Neuronal stem cell (in vitro differentiated cells): Measurements from ENCODE around the gene ARHGEF37.

Experiments
- DNase-seq: peaks from one replicate; pipeline ENCODE4 v3.0.0-alpha.2; 2013; ENCODE audit warnings: low spot score
- H2AFZ ChIP-seq: one replicate; pipeline ENCODE4 v1.6.1; 2013; ENCODE audit warnings: mild to moderate bottlenecking, low read length, inconsistent platforms
- H2AK5ac ChIP-seq: 2 replicates; pipeline ENCODE4 v1.6.1; 2013; ENCODE audit warnings: low read depth, mild to moderate bottlenecking, inconsistent platforms, low read length, moderate library complexity, mixed read lengths
- H2BK120ac ChIP-seq: 2 replicates; pipeline ENCODE4 v1.6.1; 2013; ENCODE audit warnings: low read depth, mild to moderate bottlenecking, inconsistent platforms, low read length, moderate library complexity, mixed read lengths
- H2BK12ac ChIP-seq: one replicate; pipeline ENCODE4 v1.6.1; 2013; ENCODE audit warnings: low read length, inconsistent platforms
- H2BK15ac ChIP-seq: 2 replicates; pipeline ENCODE4 v1.6.1; 2013; ENCODE audit warnings: mild to moderate bottlenecking, low read length, inconsistent platforms, mixed read lengths
- H2BK5ac ChIP-seq: one replicate; pipeline ENCODE4 v1.6.1; 2013; ENCODE audit warnings: inconsistent platforms, mild to moderate bottlenecking, low read length, moderate library complexity
- H3K14ac ChIP-seq: one replicate; pipeline ENCODE4 v1.6.1; 2013; ENCODE audit warnings: low read length, inconsistent platforms
- H3K18ac ChIP-seq: 2 replicates; pipeline ENCODE4 v1.6.1; 2013; ENCODE audit warnings: low read length, inconsistent platforms
- H3K23ac ChIP-seq: 2 replicates; pipeline ENCODE4 v1.6.1; 2013; ENCODE audit warnings: low read depth, mild to moderate bottlenecking, mixed read lengths, low read length, inconsistent platforms; ENCODE audit not compliant: poor library complexity
- H3K27ac ChIP-seq: replicated peaks from 3 replicates; pipeline ENCODE4 v1.5.1; 2013; ENCODE audit warnings: low read length, inconsistent platforms
- H3K27me3 ChIP-seq, 3 experiments: 2 replicates each; pipeline ENCODE4 v1.6.1; 2013; ENCODE audit warnings: low read length in 3 of 3, mild to moderate bottlenecking in 2 of 3, inconsistent platforms in 1 of 3, low read depth in 1 of 3, mixed read lengths in 1 of 3, moderate library complexity in 1 of 3; ENCODE audit not compliant: control insufficient read depth in 3 of 3, insufficient read depth in 3 of 3
- H3K36me3 ChIP-seq, 2 donors: replicated peaks in 1 of 2; 2 replicates each; pipeline ENCODE4 v1.6.1; 2013; ENCODE audit warnings: low read length in 2 of 2; ENCODE audit not compliant: control insufficient read depth in 2 of 2, insufficient read depth in 2 of 2
- H3K4ac ChIP-seq: 2 replicates; pipeline ENCODE4 v1.6.1; 2013; ENCODE audit warnings: inconsistent platforms, mild to moderate bottlenecking, low read length, moderate library complexity
- H3K4me1 ChIP-seq, 2 donors: 1 replicate in 1 of 2; 2 replicates in 1 of 2; pipeline ENCODE4 v1.6.1; 2013; ENCODE audit warnings: low read length in 2 of 2, low read depth in 1 of 2; ENCODE audit not compliant: control insufficient read depth in 2 of 2, insufficient read depth in 1 of 2
- H3K4me2 ChIP-seq: one replicate; pipeline ENCODE4 v1.6.1; 2013; ENCODE audit warnings: mild to moderate bottlenecking, low read length, inconsistent platforms; ENCODE audit not compliant: insufficient read depth, poor library complexity, severe bottlenecking
- H3K4me3 ChIP-seq, 2 donors: 2 replicates each; pipeline ENCODE4 v1.5.1; 2013; ENCODE audit warnings: low read length in 2 of 2, mild to moderate bottlenecking in 2 of 2, inconsistent platforms in 1 of 2, moderate library complexity in 1 of 2
- H3K79me1 ChIP-seq: one replicate; pipeline ENCODE4 v1.6.1; 2013; ENCODE audit warnings: low read depth, mild to moderate bottlenecking, inconsistent platforms, low read length, moderate library complexity
- H3K9ac ChIP-seq: one replicate; pipeline ENCODE4 v1.6.1; 2013; ENCODE audit warnings: mild to moderate bottlenecking, low read depth, low read length, inconsistent platforms; ENCODE audit not compliant: poor library complexity
- H3K9me3 ChIP-seq, 2 donors: replicated peaks in 1 of 2; 2 replicates each; pipeline versions ENCODE3 to v1.6.1; 2013; ENCODE audit warnings: low read length in 2 of 2, mild to moderate bottlenecking in 2 of 2, inconsistent platforms in 1 of 2, low read depth in 1 of 2, mixed read lengths in 1 of 2, moderate library complexity in 1 of 2; ENCODE audit not compliant: control insufficient read depth in 2 of 2, insufficient read depth in 1 of 2
- H4K8ac ChIP-seq: one replicate; pipeline ENCODE4 v1.6.1; 2013; ENCODE audit warnings: low read depth, mild to moderate bottlenecking, inconsistent platforms, low read length, moderate library complexity
- H4K91ac ChIP-seq: one replicate; pipeline ENCODE4 v1.6.1; 2013; ENCODE audit warnings: low read length, low read depth, mild to moderate bottlenecking, inconsistent platforms; ENCODE audit not compliant: poor library complexity
- WGBS, 2 donors: extraction: QIAGEN DNeasy Blood & Tissue Kit; methylation state at CpG; one replicate each; pipeline ENCODE4 v1.1.7; 2013; ENCODE audit warnings: missing lambda C conversion rate in 2 of 2, mixed read lengths in 1 of 2; ENCODE audit not compliant: insufficient read length in 2 of 2, insufficient replicate concordance in 1 of 2; ENCODE audit errors: extremely low coverage in 2 of 2; 5-methylcytosine and 5-hydroxymethylcytosine counted together

Gene ARHGEF37

GRCh38 chr5:149627070-149627469, 45.8 kb downstream of the ARHGEF37 start:
- H3K18ac ChIP-seq, result no peak overlapping the region

GRCh38 chr5:149628221-149628620, 46.9 kb downstream of the ARHGEF37 start:
- Histone ChIP-seq H2AK5ac (no peak overlapping the region), H3K4ac (no peak overlapping the region), H2BK12ac (no peak overlapping the region), H3K9ac (no peak overlapping the region), H2BK120ac (no peak overlapping the region), H4K8ac (no peak overlapping the region), H3K23ac (no peak overlapping the region), H3K4me3 (no peak overlapping the region), H3K79me1 (no peaks in the 10 kb centered on the region), H3K4me1 (peaks cover 6 to 14% of the 10 kb centered on the region in 2 donors), H2AFZ (peak overlapping the region; percentile 31), H3K4me2 (no peak overlapping the region), H3K9me3 (no peaks in the 10 kb centered on the region), H4K91ac (no peak overlapping the region), H3K27ac (no peak overlapping the region), H3K18ac (no peak overlapping the region), H2BK15ac (no peak overlapping the region), H3K27me3 (peaks cover 0 to 2% (median 0%) of the 10 kb centered on the region in 3 experiments), H2BK5ac (no peak overlapping the region), H3K14ac (no peak overlapping the region), H3K36me3 (no peaks in the 10 kb centered on the region)
- DNase-seq, result no peak
- WGBS, 2 donors, result no CpG with 5 or more reads among the region's 6 CpGs

More at GRCh38 chr5:149627070-149627469, 45.8 kb downstream of the ARHGEF37 start:
- WGBS, 2 donors, result no CpG with 5 or more reads among the region's 12 CpGs
- no peak overlapping the region for H2BK15ac ChIP-seq
- no peak overlapping the region for H2AK5ac ChIP-seq
- no peaks in the 10 kb centered on the region for H3K9me3 ChIP-seq
- peaks cover 0 to 2% (median 0%) of the 10 kb centered on the region in 3 experiments for H3K27me3 ChIP-seq
- no peak overlapping the region for H3K9ac ChIP-seq
- no peak for DNase-seq
- H3K4me2 ChIP-seq, result no peak overlapping the region
- H2BK120ac ChIP-seq, result no peak overlapping the region
- H3K27ac ChIP-seq, result no peak overlapping the region
- no peak overlapping the region for H4K91ac ChIP-seq
- H3K23ac ChIP-seq, result no peak overlapping the region
- no peaks in the 10 kb centered on the region for H3K36me3 ChIP-seq
- no peak overlapping the region for H3K14ac ChIP-seq
- H2BK5ac ChIP-seq, result no peak overlapping the region
- no peak overlapping the region for H2BK12ac ChIP-seq
- H3K4me3 ChIP-seq, result no peak overlapping the region
- peaks cover 0 to 4% of the 10 kb centered on the region in 2 donors for H3K4me1 ChIP-seq
- H3K79me1 ChIP-seq, result no peaks in the 10 kb centered on the region
- no peak overlapping the region for H3K4ac ChIP-seq
- H2AFZ ChIP-seq, result no peak overlapping the region
- H4K8ac ChIP-seq, result no peak overlapping the region

GRCh38 chr5:149628846-149629388, 47.6 kb downstream of the ARHGEF37 start:
- Histone ChIP-seq H3K4me2 (no peak overlapping the region), H2AFZ (no peak overlapping the region), H3K27me3 (peaks cover 0 to 2% (median 0%) of the 10 kb centered on the region in 3 experiments), H2AK5ac (no peak overlapping the region), H2BK120ac (no peak overlapping the region), H3K4me1 (peaks cover 6 to 14% of the 10 kb centered on the region in 2 donors), H3K9ac (no peak overlapping the region), H2BK12ac (no peak overlapping the region), H2BK15ac (no peak overlapping the region), H3K4ac (no peak overlapping the region), H3K4me3 (no peak overlapping the region), H3K27ac (no peak overlapping the region), H4K91ac (no peak overlapping the region), H3K18ac (no peak overlapping the region), H2BK5ac (no peak overlapping the region), H3K14ac (no peak overlapping the region), H3K79me1 (no peaks in the 10 kb centered on the region), H4K8ac (no peak overlapping the region), H3K36me3 (no peaks in the 10 kb centered on the region), H3K23ac (no peak overlapping the region), H3K9me3 (no peaks in the 10 kb centered on the region)
- no peak for DNase-seq
- WGBS, 2 donors, result no CpG with 5 or more reads among the region's 5 CpGs

- Histone ChIP-seq H2BK15ac (no peak overlapping the region), H3K27ac (no peak overlapping the region), H3K14ac (no peak overlapping the region), H3K36me3 (no peaks in the 10 kb centered on the region), H2AK5ac (no peak overlapping the region), H2AFZ (no peak overlapping the region), H4K8ac (no peak overlapping the region), H3K27me3 (peaks cover 0 to 2% (median 0%) of the 10 kb centered on the region in 3 experiments), H2BK5ac (no peak overlapping the region), H3K4me1 (peaks cover 6 to 14% of the 10 kb centered on the region in 2 donors), H3K4ac (no peak overlapping the region), H3K23ac (no peak overlapping the region), H3K79me1 (no peaks in the 10 kb centered on the region), H3K4me3 (no peak overlapping the region), H4K91ac (no peak overlapping the region), H3K18ac (no peak overlapping the region), H2BK12ac (no peak overlapping the region), H3K9me3 (no peaks in the 10 kb centered on the region), H3K4me2 (no peak overlapping the region), H2BK120ac (no peak overlapping the region), H3K9ac (no peak overlapping the region)
- WGBS, 2 donors, result no CpG with 5 or more reads among the region's 5 CpGs
- no peak for DNase-seq
Measured at GRCh38 chr5:149629421-149629820, 48.1 kb downstream of the ARHGEF37 start.
